Left lung (tissue), 10 donors: ENCODE measurements around the gene EIF1AD. TPM values are rescaled to one million over a fixed set of nuclear protein-coding genes. Genes with fewer than 3 reads are reported as not detected.
A peak's percentile ranks its signal among the peaks of the same experiment; 100 is the strongest.

Source experiments
- ATAC-seq: fragments of 200-7000 bp; cut with Tn5 transposase; one replicate; pipeline ENCODE4 v1.9.1; 2020; ENCODE audit warnings: moderate library complexity
- DNase-seq, 4 donors: peaks; one replicate each; pipeline ENCODE4 v3.0.0-alpha.2; 2013 to 2020
- H3K27ac ChIP-seq, 2 donors: fragments of 200-600 bp; sonication (generic) in 1 of 2; one replicate each; pipeline versions ENCODE4 v1.5.0 to v1.8.0; 2020 to 2021
- H3K27me3 ChIP-seq, 2 donors: fragments of 200-600 bp; sonication (generic) in 1 of 2; one replicate each; pipeline versions ENCODE4 v1.5.0 to v1.8.0; 2020 to 2021
- H3K36me3 ChIP-seq, 2 donors: fragments of 200-600 bp; sonication (generic) in 1 of 2; one replicate each; pipeline versions ENCODE4 v1.5.0 to v1.8.0; 2020 to 2021
- H3K4me1 ChIP-seq, 2 donors: fragments of 200-600 bp; one replicate each; pipeline ENCODE4 v1.8.0; 2021
- H3K4me3 ChIP-seq, 2 donors: fragments of 200-600 bp; sonication (generic) in 1 of 2; one replicate each; pipeline versions ENCODE4 v1.5.0 to v1.8.0; 2020 to 2021; ENCODE audit warnings: mild to moderate bottlenecking in 1 of 2
- H3K9me3 ChIP-seq, 2 donors: fragments of 200-600 bp; sonication (generic) in 1 of 2; one replicate each; pipeline versions ENCODE4 v1.5.0 to v1.8.0; 2020 to 2021
- CTCF ChIP-seq, 2 donors: fragments of 200-600 bp; sonication (generic) in 1 of 2; IDR thresholded peaks; one replicate each; pipeline versions ENCODE4 v1.5.0 to v1.8.0; 2021; ENCODE audit warnings: antibody characterized with exemption in 2 of 2
- intact Hi-C, 2 donors: fragments of 100-400 bp; cut with DNase I; formaldehyde crosslinking; loops; one replicate each; pipeline versions ENCODE4 v1.11.2 to v1.14.2; 2022
- polyA plus RNA-seq, 6 donors: library from polyadenylated mRNA; unstranded; fragments of 120-200 nt; gene quantifications; one replicate each; pipeline ENCODE4 v1.2.1, GENCODE V29; 2013; ENCODE audit not compliant: insufficient read length in 6 of 6
- total RNA-seq, 2 donors: library from RNA; stranded (reverse); fragmentation: NEBNext Ultra II Directional; extraction: Animal tissue kit (Norgen Biotek cat#: 25700); gene quantifications; one replicate each; pipeline ENCODE4 v1.2.1, GENCODE V29; 2021
- donor health status: DM: no; HTN: yes; CAD: no.
- donor health status: DM: no; HTN: no; CAD: no.

The EIF1AD gene
- total and polyA plus RNA-seq, 8 donors = 23.6 to 30.5 (median 28.8) TPM

DNA sequence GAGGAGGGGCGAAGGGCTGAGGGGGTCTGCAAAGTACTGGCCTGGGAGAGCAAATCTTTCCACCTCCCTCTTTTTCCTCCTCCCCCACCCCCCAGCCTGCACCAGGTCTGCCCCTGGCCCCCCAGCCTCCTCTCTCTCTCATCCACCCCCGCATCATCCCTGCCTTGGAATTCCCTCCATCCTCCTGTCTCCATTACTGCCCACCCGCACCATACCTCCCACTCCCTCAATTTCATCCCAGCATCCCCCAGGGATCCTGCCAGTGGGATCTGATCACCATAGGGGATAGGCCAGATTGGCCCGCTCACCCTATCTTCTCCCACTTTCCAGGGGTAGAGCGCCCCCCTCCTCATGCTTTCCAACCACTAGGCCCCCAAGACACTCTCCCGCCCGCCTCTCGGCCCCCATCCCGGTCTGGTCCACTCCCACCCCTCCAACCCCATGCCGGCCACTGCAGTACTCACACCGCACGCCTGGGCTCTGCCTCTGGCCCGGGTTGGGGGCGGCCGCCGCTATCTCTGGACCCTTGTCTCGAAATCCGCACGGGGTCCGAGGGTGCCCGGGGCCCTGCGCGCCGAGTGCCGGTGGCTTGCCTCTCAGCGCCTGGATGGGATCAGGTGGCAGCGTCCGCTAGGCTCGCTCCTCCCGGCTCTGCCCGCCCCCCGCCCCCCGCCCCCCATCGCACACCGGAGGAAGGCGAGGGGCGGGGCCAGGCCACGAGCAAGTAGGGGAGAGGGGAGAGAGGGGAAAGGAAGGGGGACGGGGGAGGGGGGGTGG lies 46.8 kb upstream of the EIF1AD start, which contains the start of gene GAL3ST3:
GAL3ST3 (minus strand) TSS at position 615 of the 777 bp plus-strand sequence. CDS start 3,746 bp downstream, outside the sequence.
- Histone ChIP-seq H3K4me1 (peaks cover 9 to 23% of the 10 kb centered on the region in 2 donors), H3K27me3 (peaks cover 8 to 26% of the 10 kb centered on the region in 2 donors), H3K27ac (no peak within 1 kb of the TSS), H3K36me3 (peaks cover 0 to 4% of the 10 kb centered on the region in 2 donors), H3K4me3 (no peak within 1 kb of the TSS), H3K9me3 (no peaks in the 10 kb centered on the region)
- no peak for DNase-seq
- no peak for TF ChIP-seq CTCF (IDR thresholded peaks at IDR 0.05)
- intact Hi-C loops = no loop called here
- no peak for ATAC-seq

- Histone ChIP-seq H3K4me1 (peaks cover 0 to 13% of the 10 kb centered on the region in 2 donors), H3K4me3 (no peak overlapping the region), H3K27ac (no peak overlapping the region), H3K27me3 (peaks cover 8 to 26% of the 10 kb centered on the region in 2 donors), H3K9me3 (no peaks in the 10 kb centered on the region), H3K36me3 (no peaks in the 10 kb centered on the region)
- DNase-seq (no peak), ATAC-seq (no peak)
- intact Hi-C loops = no loop called here
- no peak for TF ChIP-seq CTCF (IDR thresholded peaks at IDR 0.05)
These were observed 45.8 kb upstream of the EIF1AD start for GRCh38 chr11:66047541-66048365.

DNA sequence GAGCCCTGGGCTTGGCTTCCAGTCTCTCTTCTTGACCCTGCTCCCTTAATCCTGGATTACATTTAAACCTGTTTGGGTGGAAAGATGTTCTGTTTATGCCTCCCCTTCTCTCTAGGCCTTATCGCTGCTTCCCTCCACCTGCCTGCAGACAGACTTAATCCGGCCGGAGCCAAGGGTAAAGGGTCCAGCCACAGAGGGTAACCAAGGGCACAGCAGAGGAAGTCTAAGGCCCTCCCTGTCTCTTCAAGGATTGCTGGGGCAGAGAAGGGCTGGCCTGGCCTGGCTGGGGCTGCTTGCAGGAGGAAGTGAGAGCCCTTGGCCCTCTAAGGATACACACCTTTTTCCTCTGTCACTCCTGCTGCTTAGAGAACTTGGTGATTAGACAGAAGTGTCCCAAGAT lies 44.9 kb upstream of the EIF1AD start:
- peaks cover 8 to 26% of the 10 kb centered on the region in 2 donors for H3K27me3 ChIP-seq
- TF ChIP-seq CTCF (IDR thresholded peaks at IDR 0.05) = no peak
- ATAC-seq = no peak
- no peaks in the 10 kb centered on the region for H3K9me3 ChIP-seq
- intact Hi-C loops = no loop called here
- H3K36me3 ChIP-seq = no peaks in the 10 kb centered on the region
- no peak for DNase-seq
- peaks cover 0 to 12% of the 10 kb centered on the region in 2 donors for H3K4me1 ChIP-seq
- H3K27ac ChIP-seq = no peak overlapping the region
- no peak overlapping the region for H3K4me3 ChIP-seq

- no peak overlapping the region for H3K27ac ChIP-seq
- H3K4me1 ChIP-seq = peaks cover 0 to 4% of the 10 kb centered on the region in 2 donors
- no peak overlapping the region for H3K4me3 ChIP-seq
- TF ChIP-seq CTCF (IDR thresholded peaks at IDR 0.05) = peak; percentile 88 to 96
- DNase-seq = peak; percentile 45 to 93 (median 74)
- peaks cover 8 to 26% of the 10 kb centered on the region in 2 donors for H3K27me3 ChIP-seq
- intact Hi-C loops = no loop called here
- H3K9me3 ChIP-seq = no peaks in the 10 kb centered on the region
- ATAC-seq = peak; percentile 91
- H3K36me3 ChIP-seq = no peaks in the 10 kb centered on the region
These were observed 43.3 kb upstream of the EIF1AD start for GRCh38 chr11:66045177-66045639.

DNA sequence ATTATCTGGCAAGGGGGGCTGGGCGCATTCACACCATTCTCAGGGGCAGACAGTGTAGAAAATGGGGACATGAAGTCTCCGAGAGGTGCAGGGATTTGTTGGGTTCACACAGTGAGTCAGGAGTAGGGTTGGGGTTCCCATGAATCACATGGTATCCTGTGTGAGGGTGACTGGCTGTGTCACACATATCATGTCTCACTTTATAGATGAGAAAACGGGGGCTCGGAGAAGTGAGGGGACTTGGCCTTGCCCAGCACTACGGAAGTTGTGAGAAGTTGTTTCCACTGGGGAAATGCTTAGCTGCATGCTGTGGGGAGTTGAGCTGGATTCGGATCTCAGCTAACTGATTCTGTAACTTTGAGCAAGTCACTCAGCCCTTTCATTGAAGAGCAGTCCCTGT lies 42.8 kb upstream of the EIF1AD start:
- no peak for TF ChIP-seq CTCF (IDR thresholded peaks at IDR 0.05)
- H3K4me3 ChIP-seq = no peak overlapping the region
- DNase-seq (no peak), ATAC-seq (no peak)
- peaks cover 0 to 4% of the 10 kb centered on the region in 2 donors for H3K4me1 ChIP-seq
- intact Hi-C loops = no loop called here
- no peak overlapping the region for H3K27ac ChIP-seq
- peaks cover 8 to 25% of the 10 kb centered on the region in 2 donors for H3K27me3 ChIP-seq
- H3K36me3 ChIP-seq = no peaks in the 10 kb centered on the region
- H3K9me3 ChIP-seq = no peaks in the 10 kb centered on the region
